ENCODE results near the gene MAD1L1. TPM values are rescaled to one million over a fixed set of nuclear protein-coding genes. Genes with fewer than 3 reads are reported as not detected.
A peak's percentile ranks its signal among the peaks of the same experiment; 100 is the strongest.

The MAD1L1 gene
- total RNA-seq, 1 donor from 2014 or later = 57.4 TPM

GRCh38 chr7:1889091-1889490, 343.7 kb downstream of the MAD1L1 start:
- H3K36me3 ChIP-seq (ENCODE audit: control insufficient read depth, insufficient read depth, low read length) = peaks cover 1% of the 10 kb centered on the region
- no peak for TF ChIP-seq CTCF (IDR thresholded peaks at IDR 0.05; ENCODE audit: insufficient read depth, low read length, severe bottlenecking)
- no peaks in the 10 kb centered on the region for H3K27me3 ChIP-seq (ENCODE audit: control insufficient read depth, insufficient read depth, low read length)
- H3K4me3 ChIP-seq (ENCODE audit: low read depth, low read length) = no peak overlapping the region
- DNase-seq (ENCODE audit: low read depth) (no peak), FAIRE-seq (no peak)

- no peak for TF ChIP-seq CTCF (IDR thresholded peaks at IDR 0.05; ENCODE audit: insufficient read depth, low read length, severe bottlenecking)
- FAIRE-seq = no peak
- no peak for DNase-seq (ENCODE audit: low read depth)
- H3K36me3 ChIP-seq (ENCODE audit: control insufficient read depth, insufficient read depth, low read length) = peaks cover 1% of the 10 kb centered on the region
- H3K27me3 ChIP-seq (ENCODE audit: control insufficient read depth, insufficient read depth, low read length) = no peaks in the 10 kb centered on the region
- no peak overlapping the region for H3K4me3 ChIP-seq (ENCODE audit: low read depth, low read length)
Measured at GRCh38 chr7:1888425-1888824, 344.3 kb downstream of the MAD1L1 start.

GRCh38 chr7:1887251-1887650, 345.5 kb downstream of the MAD1L1 start:
- H3K27me3 ChIP-seq (ENCODE audit: control insufficient read depth, insufficient read depth, low read length) = no peaks in the 10 kb centered on the region
- DNase-seq (ENCODE audit: low read depth) = no peak
- no peak for TF ChIP-seq CTCF (IDR thresholded peaks at IDR 0.05; ENCODE audit: insufficient read depth, low read length, severe bottlenecking)
- H3K4me3 ChIP-seq (ENCODE audit: low read depth, low read length) = no peak overlapping the region
- FAIRE-seq = no peak
- H3K36me3 ChIP-seq (ENCODE audit: control insufficient read depth, insufficient read depth, low read length) = peaks cover 1% of the 10 kb centered on the region

GRCh38 chr7:1886361-1887064, 346.2 kb downstream of the MAD1L1 start:
- Histone ChIP-seq H3K4me3 (ENCODE audit: low read depth, low read length) (no peak overlapping the region), H3K27me3 (ENCODE audit: control insufficient read depth, insufficient read depth, low read length) (no peaks in the 10 kb centered on the region), H3K36me3 (ENCODE audit: control insufficient read depth, insufficient read depth, low read length) (peaks cover 1% of the 10 kb centered on the region)
- TF ChIP-seq CTCF (IDR thresholded peaks at IDR 0.05; ENCODE audit: insufficient read depth, low read length, severe bottlenecking) = no peak
- FAIRE-seq (no peak), DNase-seq (ENCODE audit: low read depth) (peak; percentile 95)

- H3K27me3 ChIP-seq (ENCODE audit: control insufficient read depth, insufficient read depth, low read length) = no peaks in the 10 kb centered on the region
- no peak overlapping the region for H3K4me3 ChIP-seq (ENCODE audit: low read depth, low read length)
- peaks cover 1% of the 10 kb centered on the region for H3K36me3 ChIP-seq (ENCODE audit: control insufficient read depth, insufficient read depth, low read length)
- TF ChIP-seq CTCF (IDR thresholded peaks at IDR 0.05; ENCODE audit: insufficient read depth, low read length, severe bottlenecking) = no peak
- FAIRE-seq (no peak), DNase-seq (ENCODE audit: low read depth) (no peak)
Measured at GRCh38 chr7:1885465-1886226, 347.1 kb downstream of the MAD1L1 start.

Measured in bronchial epithelial cell (primary cell).